OCI-LY7 (cell line): ENCODE results near the gene MPL.

ENCODE experiments used
- CTCF ChIP-seq: fragments of 200-600 bp; sonication (generic); conservative IDR thresholded peaks from 2 replicates; pipeline ENCODE4 v1.5.1; 2014; ENCODE audit warnings: mild to moderate bottlenecking, antibody characterized with exemption, low read length, moderate library complexity, mixed read lengths
- EZH2phosphoT487 ChIP-seq: fragments of 200-600 bp; sonication (generic); IDR thresholded peaks from 2 replicates; pipeline ENCODE4 v1.6.1; 2018; ENCODE audit warnings: low read depth, borderline replicate concordance, mild to moderate bottlenecking, mixed run types, antibody characterized with exemption, low read length, moderate library complexity, mixed read lengths

- TF ChIP-seq CTCF, result no peak
- no peak for TF ChIP-seq EZH2phosphoT487
Observed at GRCh38 chr1:43354471-43354870, 16.9 kb downstream of the MPL start.
